WTC11 (cell line): ENCODE measurements around the gene TMA7.

ENCODE experiments used
- NFYB ChIP-seq: sonication (generic); formaldehyde crosslinking; conservative IDR thresholded peaks from 2 replicates; pipeline ENCODE4 v1.8.0; 2022; ENCODE audit warnings: low read depth, missing genetic modification reagents
- NR3C1 ChIP-seq: sonication (generic); formaldehyde crosslinking; conservative IDR thresholded peaks from 2 replicates; pipeline ENCODE4 v1.8.1; 2023; ENCODE audit warnings: low read depth, mild to moderate bottlenecking, missing genetic modification reagents
- TCF7 ChIP-seq: sonication (generic); formaldehyde crosslinking; IDR thresholded peaks from 2 replicates; pipeline ENCODE4 v1.8.0; 2022; ENCODE audit warnings: mild to moderate bottlenecking, low read depth, missing genetic modification reagents, moderate library complexity
- ZNF232 ChIP-seq: sonication (generic); formaldehyde crosslinking; IDR thresholded peaks from 2 replicates; pipeline ENCODE4 v1.8.0; 2022; ENCODE audit warnings: mild to moderate bottlenecking, missing genetic modification reagents
- ZNF317 ChIP-seq: sonication (generic); formaldehyde crosslinking; IDR thresholded peaks from 2 replicates; pipeline ENCODE4 v1.8.1; 2023; ENCODE audit warnings: low read depth, mild to moderate bottlenecking, moderate library complexity, missing genetic modification reagents, borderline replicate concordance
- ZNF423 ChIP-seq: fragments of 250-450 bp; sonication (Bioruptor Pico); IDR thresholded peaks from 2 replicates; pipeline ENCODE4 v2.1.2; 2022; ENCODE audit warnings: mild to moderate bottlenecking, moderate library complexity
- TF ChIP-seq, protein P1 (sequence below): fragments of 200-600 bp; IDR thresholded peaks from 2 replicates; pipeline ENCODE4 v1.8.0; 2022; ENCODE audit warnings: antibody characterized with exemption
- TF ChIP-seq, protein P2 (sequence below): sonication (generic); formaldehyde crosslinking; IDR thresholded peaks from 2 replicates; pipeline ENCODE4 v1.8.0; 2023; ENCODE audit warnings: missing genetic modification reagents
- TF ChIP-seq, protein P3 (sequence below): sonication (generic); formaldehyde crosslinking; IDR thresholded peaks from 2 replicates; pipeline ENCODE4 v1.8.1; 2022; ENCODE audit warnings: low read depth, missing genetic modification reagents, borderline replicate concordance
- TF ChIP-seq, protein P4 (sequence below): sonication (generic); formaldehyde crosslinking; IDR thresholded peaks from 2 replicates; pipeline ENCODE4 v1.8.0; 2022; ENCODE audit warnings: missing genetic modification reagents
- TF ChIP-seq, protein P5 (sequence below): sonication (generic); formaldehyde crosslinking; IDR thresholded peaks from 2 replicates; pipeline ENCODE4 v1.8.1; 2022; ENCODE audit warnings: low read depth, mild to moderate bottlenecking, moderate library complexity, missing genetic modification reagents, borderline replicate concordance
- TF ChIP-seq, protein P6 (sequence below): sonication (generic); formaldehyde crosslinking; IDR thresholded peaks from 2 replicates; pipeline ENCODE4 v1.8.1; 2023; ENCODE audit warnings: mild to moderate bottlenecking, moderate library complexity, missing genetic modification reagents

DNA sequence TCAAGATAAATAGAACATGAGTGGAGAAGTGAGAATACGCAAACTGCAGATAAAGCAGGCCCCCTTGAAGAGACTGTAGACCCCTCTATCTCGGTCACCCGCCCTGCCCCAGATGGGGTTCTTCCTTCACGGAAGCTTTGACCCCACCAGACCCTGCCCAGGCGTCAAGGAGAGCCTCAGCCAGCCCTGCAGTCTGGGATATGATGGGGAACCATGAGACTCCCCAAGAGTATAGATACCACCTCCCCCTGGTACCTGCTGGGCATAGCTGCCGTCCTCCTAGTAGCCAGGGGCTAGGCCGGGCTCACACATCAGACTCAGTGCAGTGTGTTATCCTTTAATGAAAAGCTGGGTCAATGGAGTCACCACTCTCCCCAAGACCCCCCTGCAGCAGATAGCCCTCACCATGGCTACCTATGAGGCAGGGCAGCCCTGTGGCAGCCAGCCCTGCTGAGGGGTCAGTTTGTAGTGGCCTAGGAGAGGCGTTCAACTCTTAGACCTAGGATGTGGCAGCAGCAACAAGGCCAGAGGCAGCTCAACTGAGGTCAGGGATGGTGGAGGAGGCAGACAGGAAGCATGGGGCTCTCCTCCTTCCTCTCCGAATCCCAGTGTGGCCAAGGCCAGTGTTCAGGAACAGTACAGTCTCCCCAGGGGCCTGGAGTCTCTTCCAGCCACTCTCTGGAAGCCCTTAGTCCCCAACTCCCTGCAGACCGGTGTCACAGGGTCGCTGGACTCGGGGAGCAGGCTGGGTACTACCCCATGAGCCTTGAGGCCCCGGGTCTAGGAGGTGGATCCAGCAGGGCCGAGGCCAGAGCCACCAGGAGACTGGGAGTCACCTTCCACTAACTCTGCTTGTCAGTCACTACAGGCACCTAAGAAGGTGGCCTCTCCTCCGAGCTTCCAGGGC, 36.3 kb upstream of the TMA7 start:
- TF ChIP-seq ZNF423 (CRISPR knock-in tag): no peak
- TF ChIP-seq, protein P1, sequence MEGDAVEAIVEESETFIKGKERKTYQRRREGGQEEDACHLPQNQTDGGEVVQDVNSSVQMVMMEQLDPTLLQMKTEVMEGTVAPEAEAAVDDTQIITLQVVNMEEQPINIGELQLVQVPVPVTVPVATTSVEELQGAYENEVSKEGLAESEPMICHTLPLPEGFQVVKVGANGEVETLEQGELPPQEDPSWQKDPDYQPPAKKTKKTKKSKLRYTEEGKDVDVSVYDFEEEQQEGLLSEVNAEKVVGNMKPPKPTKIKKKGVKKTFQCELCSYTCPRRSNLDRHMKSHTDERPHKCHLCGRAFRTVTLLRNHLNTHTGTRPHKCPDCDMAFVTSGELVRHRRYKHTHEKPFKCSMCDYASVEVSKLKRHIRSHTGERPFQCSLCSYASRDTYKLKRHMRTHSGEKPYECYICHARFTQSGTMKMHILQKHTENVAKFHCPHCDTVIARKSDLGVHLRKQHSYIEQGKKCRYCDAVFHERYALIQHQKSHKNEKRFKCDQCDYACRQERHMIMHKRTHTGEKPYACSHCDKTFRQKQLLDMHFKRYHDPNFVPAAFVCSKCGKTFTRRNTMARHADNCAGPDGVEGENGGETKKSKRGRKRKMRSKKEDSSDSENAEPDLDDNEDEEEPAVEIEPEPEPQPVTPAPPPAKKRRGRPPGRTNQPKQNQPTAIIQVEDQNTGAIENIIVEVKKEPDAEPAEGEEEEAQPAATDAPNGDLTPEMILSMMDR: no peak
- TF ChIP-seq ZNF317 (CRISPR knock-in tag): no peak
- TF ChIP-seq, protein P2, sequence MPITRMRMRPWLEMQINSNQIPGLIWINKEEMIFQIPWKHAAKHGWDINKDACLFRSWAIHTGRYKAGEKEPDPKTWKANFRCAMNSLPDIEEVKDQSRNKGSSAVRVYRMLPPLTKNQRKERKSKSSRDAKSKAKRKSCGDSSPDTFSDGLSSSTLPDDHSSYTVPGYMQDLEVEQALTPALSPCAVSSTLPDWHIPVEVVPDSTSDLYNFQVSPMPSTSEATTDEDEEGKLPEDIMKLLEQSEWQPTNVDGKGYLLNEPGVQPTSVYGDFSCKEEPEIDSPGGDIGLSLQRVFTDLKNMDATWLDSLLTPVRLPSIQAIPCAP: no peak
- TF ChIP-seq, protein P3, sequence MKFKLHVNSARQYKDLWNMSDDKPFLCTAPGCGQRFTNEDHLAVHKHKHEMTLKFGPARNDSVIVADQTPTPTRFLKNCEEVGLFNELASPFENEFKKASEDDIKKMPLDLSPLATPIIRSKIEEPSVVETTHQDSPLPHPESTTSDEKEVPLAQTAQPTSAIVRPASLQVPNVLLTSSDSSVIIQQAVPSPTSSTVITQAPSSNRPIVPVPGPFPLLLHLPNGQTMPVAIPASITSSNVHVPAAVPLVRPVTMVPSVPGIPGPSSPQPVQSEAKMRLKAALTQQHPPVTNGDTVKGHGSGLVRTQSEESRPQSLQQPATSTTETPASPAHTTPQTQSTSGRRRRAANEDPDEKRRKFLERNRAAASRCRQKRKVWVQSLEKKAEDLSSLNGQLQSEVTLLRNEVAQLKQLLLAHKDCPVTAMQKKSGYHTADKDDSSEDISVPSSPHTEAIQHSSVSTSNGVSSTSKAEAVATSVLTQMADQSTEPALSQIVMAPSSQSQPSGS (CRISPR knock-in tag): no peak
- no peak for TF ChIP-seq NFYB (CRISPR knock-in tag)
- TF ChIP-seq ZNF232 (CRISPR knock-in tag): no peak
- no peak for TF ChIP-seq TCF7
- TF ChIP-seq, protein P4, sequence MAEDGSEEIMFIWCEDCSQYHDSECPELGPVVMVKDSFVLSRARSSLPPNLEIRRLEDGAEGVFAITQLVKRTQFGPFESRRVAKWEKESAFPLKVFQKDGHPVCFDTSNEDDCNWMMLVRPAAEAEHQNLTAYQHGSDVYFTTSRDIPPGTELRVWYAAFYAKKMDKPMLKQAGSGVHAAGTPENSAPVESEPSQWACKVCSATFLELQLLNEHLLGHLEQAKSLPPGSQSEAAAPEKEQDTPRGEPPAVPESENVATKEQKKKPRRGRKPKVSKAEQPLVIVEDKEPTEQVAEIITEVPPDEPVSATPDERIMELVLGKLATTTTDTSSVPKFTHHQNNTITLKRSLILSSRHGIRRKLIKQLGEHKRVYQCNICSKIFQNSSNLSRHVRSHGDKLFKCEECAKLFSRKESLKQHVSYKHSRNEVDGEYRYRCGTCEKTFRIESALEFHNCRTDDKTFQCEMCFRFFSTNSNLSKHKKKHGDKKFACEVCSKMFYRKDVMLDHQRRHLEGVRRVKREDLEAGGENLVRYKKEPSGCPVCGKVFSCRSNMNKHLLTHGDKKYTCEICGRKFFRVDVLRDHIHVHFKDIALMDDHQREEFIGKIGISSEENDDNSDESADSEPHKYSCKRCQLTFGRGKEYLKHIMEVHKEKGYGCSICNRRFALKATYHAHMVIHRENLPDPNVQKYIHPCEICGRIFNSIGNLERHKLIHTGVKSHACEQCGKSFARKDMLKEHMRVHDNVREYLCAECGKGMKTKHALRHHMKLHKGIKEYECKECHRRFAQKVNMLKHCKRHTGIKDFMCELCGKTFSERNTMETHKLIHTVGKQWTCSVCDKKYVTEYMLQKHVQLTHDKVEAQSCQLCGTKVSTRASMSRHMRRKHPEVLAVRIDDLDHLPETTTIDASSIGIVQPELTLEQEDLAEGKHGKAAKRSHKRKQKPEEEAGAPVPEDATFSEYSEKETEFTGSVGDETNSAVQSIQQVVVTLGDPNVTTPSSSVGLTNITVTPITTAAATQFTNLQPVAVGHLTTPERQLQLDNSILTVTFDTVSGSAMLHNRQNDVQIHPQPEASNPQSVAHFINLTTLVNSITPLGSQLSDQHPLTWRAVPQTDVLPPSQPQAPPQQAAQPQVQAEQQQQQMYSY (CRISPR knock-in tag): no peak
- TF ChIP-seq NR3C1: no peak
- TF ChIP-seq, protein P5, sequence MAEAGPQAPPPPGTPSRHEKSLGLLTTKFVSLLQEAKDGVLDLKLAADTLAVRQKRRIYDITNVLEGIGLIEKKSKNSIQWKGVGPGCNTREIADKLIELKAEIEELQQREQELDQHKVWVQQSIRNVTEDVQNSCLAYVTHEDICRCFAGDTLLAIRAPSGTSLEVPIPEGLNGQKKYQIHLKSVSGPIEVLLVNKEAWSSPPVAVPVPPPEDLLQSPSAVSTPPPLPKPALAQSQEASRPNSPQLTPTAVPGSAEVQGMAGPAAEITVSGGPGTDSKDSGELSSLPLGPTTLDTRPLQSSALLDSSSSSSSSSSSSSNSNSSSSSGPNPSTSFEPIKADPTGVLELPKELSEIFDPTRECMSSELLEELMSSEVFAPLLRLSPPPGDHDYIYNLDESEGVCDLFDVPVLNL (CRISPR knock-in tag): no peak
- TF ChIP-seq, protein P6, sequence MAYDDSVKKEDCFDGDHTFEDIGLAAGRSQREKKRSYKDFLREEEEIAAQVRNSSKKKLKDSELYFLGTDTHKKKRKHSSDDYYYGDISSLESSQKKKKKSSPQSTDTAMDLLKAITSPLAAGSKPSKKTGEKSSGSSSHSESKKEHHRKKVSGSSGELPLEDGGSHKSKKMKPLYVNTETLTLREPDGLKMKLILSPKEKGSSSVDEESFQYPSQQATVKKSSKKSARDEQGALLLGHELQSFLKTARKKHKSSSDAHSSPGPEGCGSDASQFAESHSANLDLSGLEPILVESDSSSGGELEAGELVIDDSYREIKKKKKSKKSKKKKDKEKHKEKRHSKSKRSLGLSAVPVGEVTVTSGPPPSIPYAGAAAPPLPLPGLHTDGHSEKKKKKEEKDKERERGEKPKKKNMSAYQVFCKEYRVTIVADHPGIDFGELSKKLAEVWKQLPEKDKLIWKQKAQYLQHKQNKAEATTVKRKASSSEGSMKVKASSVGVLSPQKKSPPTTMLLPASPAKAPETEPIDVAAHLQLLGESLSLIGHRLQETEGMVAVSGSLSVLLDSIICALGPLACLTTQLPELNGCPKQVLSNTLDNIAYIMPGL: no peak
